PC-3 (cell line): ENCODE measurements around the gene C5orf47. TPM values are rescaled to one million over a fixed set of nuclear protein-coding genes. Genes with fewer than 3 reads are reported as not detected.

Experiments used
- ATAC-seq: fragments of 200-7000 bp; cut with Tn5 transposase; 2 replicates; pipeline ENCODE4 v1.9.1; 2020; ENCODE audit warnings: mild to moderate bottlenecking, moderate library complexity
- BruUV-seq: library from RNA; stranded (reverse); fragments of 400-500 nt; replicated peaks from 2 replicates; lab custom pipeline; 2021; lab: Mats Ljungman, UMichigan
- CTCF ChIA-PET: fragments of 300-600 bp; sonication (Branson Sonifier 250); formaldehyde crosslinking; loops from one replicate; lab custom pipeline; 2022; ENCODE audit warnings: antibody characterized with exemption; lab: Charles Lee
- POLR2A ChIA-PET: fragments of 300-600 bp; sonication (Branson Sonifier 250); formaldehyde crosslinking; loops from one replicate; lab custom pipeline; 2022; ENCODE audit warnings: antibody characterized with exemption; ENCODE audit not compliant: unreplicated experiment; lab: Charles Lee
- DNase-seq: peaks from one replicate; pipeline ENCODE4 v3.0.0-alpha.2; 2015
- H2AFZ ChIP-seq: fragments of 300-600 bp; sonication (generic); 2 replicates; pipeline ENCODE4 v1.6.0; 2016; ENCODE audit warnings: antibody characterized with exemption, low read length
- H3F3A ChIP-seq: fragments of 300-600 bp; sonication (generic); one replicate; pipeline ENCODE4 v1.6.0; 2017; ENCODE audit warnings: antibody characterized with exemption, low read length, control low read depth, mild to moderate bottlenecking; ENCODE audit not compliant: unreplicated experiment
- H3K27ac ChIP-seq: fragments of 300-600 bp; sonication (generic); 2 replicates; pipeline ENCODE4 v1.5.1; 2016; ENCODE audit warnings: mild to moderate bottlenecking, low read length
- H3K27me3 ChIP-seq: fragments of 300-600 bp; sonication (generic); 2 replicates; pipeline ENCODE4 v1.6.1; 2016; ENCODE audit warnings: low read length, mixed read lengths
- H3K36me3 ChIP-seq: fragments of 300-600 bp; sonication (generic); 2 replicates; pipeline ENCODE4 v1.6.1; 2016; ENCODE audit warnings: low read depth, mixed run types, low read length, mixed read lengths
- H3K4me1 ChIP-seq: fragments of 300-600 bp; sonication (generic); 2 replicates; pipeline ENCODE4 v1.5.1; 2016; ENCODE audit warnings: low read length; ENCODE audit not compliant: insufficient read depth
- H3K4me2 ChIP-seq: fragments of 300-600 bp; sonication (generic); 2 replicates; pipeline ENCODE4 v1.6.0; 2016; ENCODE audit warnings: low read length
- H3K4me3 ChIP-seq: fragments of 300-600 bp; sonication (generic); 2 replicates; pipeline ENCODE4 v1.5.1; 2016; ENCODE audit warnings: mild to moderate bottlenecking, low read length, mixed read lengths
- H3K79me2 ChIP-seq: fragments of 300-600 bp; sonication (generic); 2 replicates; pipeline ENCODE4 v1.6.1; 2017; ENCODE audit warnings: low read length, mixed read lengths
- H3K9ac ChIP-seq: fragments of 300-600 bp; sonication (generic); 2 replicates; pipeline ENCODE4 v1.6.0; 2016; ENCODE audit warnings: mild to moderate bottlenecking, low read length
- H3K9me2 ChIP-seq: fragments of 300-600 bp; sonication (generic); replicated peaks from 2 replicates; pipeline ENCODE4 v1.6.1; 2016; ENCODE audit warnings: mixed run types, low read length, mixed read lengths
- H3K9me3 ChIP-seq: fragments of 300-600 bp; sonication (generic); 2 replicates; pipeline ENCODE4 v1.6.1; 2016; ENCODE audit warnings: low read length, mixed read lengths
- H4K20me1 ChIP-seq: fragments of 300-600 bp; sonication (generic); 2 replicates; pipeline ENCODE4 v1.6.1; 2016; ENCODE audit warnings: low read length, mixed read lengths
- CTCF ChIP-seq: fragments of 300-600 bp; sonication (generic); conservative IDR thresholded peaks from 2 replicates; pipeline ENCODE4 v1.5.1; 2017; ENCODE audit warnings: antibody characterized with exemption, low read depth, mild to moderate bottlenecking, low read length
- EZH2 ChIP-seq: fragments of 300-600 bp; sonication (generic); IDR thresholded peaks from one replicate; pipeline ENCODE4 v1.6.1; 2017; ENCODE audit warnings: antibody characterized with exemption, mild to moderate bottlenecking, low read length; ENCODE audit not compliant: unreplicated experiment
- EZH2phosphoT487 ChIP-seq: fragments of 300-600 bp; sonication (generic); IDR thresholded peaks from 2 replicates; pipeline ENCODE4 v1.6.1; 2018; ENCODE audit warnings: mild to moderate bottlenecking, antibody characterized with exemption, low read length, borderline replicate concordance
- intact Hi-C: fragments of 100-400 bp; cut with micrococcal nuclease; formaldehyde crosslinking; loops from 2 replicates; pipeline ENCODE4 v1.9.0; 2023
- total RNA-seq: library from RNA; depleted of rRNA; stranded (reverse); fragments of >200 nt; gene quantifications from 2 replicates; pipeline ENCODE4 v1.2.3, GENCODE V29; 2014

C5orf47 gene
- total RNA-seq, 1 experiment from 2014 or later = not detected

GRCh38 chr5:173964506-173964905, 24.5 kb upstream of the C5orf47 start:
- Histone ChIP-seq H3F3A (peaks cover 6% of the 10 kb centered on the region), H3K4me3 (no peak overlapping the region), H3K4me2 (no peak overlapping the region), H3K9me2 (no peaks in the 10 kb centered on the region), H3K9me3 (no peaks in the 10 kb centered on the region), H3K36me3 (no peaks in the 10 kb centered on the region), H3K27ac (no peak overlapping the region), H3K79me2 (no peaks in the 10 kb centered on the region), H2AFZ (no peak overlapping the region), H3K9ac (no peak overlapping the region), H3K27me3 (no peaks in the 10 kb centered on the region), H3K4me1 (peaks cover 29% of the 10 kb centered on the region), H4K20me1 (no peaks in the 10 kb centered on the region)
- POLR2A ChIA-PET = interaction anchor here (0.5 kb wide), 1 partner anchor 636 kb away, joined by 4 read pairs; no protein-coding TSS in a partner anchor
- no peak for DNase-seq
- intact Hi-C loops = no loop called here
- CTCF ChIA-PET = interaction anchor here (1.4 kb wide), 1 partner anchor 9 kb away, joined by 15 read pairs; no protein-coding TSS in a partner anchor
- no TSS peak for BruUV-seq
- ATAC-seq = no peak
- no peak for TF ChIP-seq CTCF

GRCh38 chr5:173967241-173967640, 21.7 kb upstream of the C5orf47 start:
- no peak overlapping the region for H3K4me2 ChIP-seq
- H3K27me3 ChIP-seq = no peaks in the 10 kb centered on the region
- H3K4me3 ChIP-seq = no peak overlapping the region
- no TSS peak for BruUV-seq
- no peaks in the 10 kb centered on the region for H4K20me1 ChIP-seq
- peaks cover 42% of the 10 kb centered on the region for H3K4me1 ChIP-seq
- no peak overlapping the region for H3K9ac ChIP-seq
- ChIA-PET CTCF (interaction anchor here (0.5 kb wide), 1 partner anchor 110 kb away, joined by 5 read pairs; no protein-coding TSS in a partner anchor), POLR2A (no interaction called here)
- no peaks in the 10 kb centered on the region for H3K9me3 ChIP-seq
- TF ChIP-seq EZH2 (no peak), EZH2phosphoT487 (no peak), CTCF (no peak)
- no peaks in the 10 kb centered on the region for H3K9me2 ChIP-seq
- no peaks in the 10 kb centered on the region for H3K79me2 ChIP-seq
- no peak overlapping the region for H2AFZ ChIP-seq
- intact Hi-C loops = no loop called here
- H3F3A ChIP-seq = peaks cover 6% of the 10 kb centered on the region
- DNase-seq = no peak
- no peak for ATAC-seq
- no peak overlapping the region for H3K27ac ChIP-seq
- no peaks in the 10 kb centered on the region for H3K36me3 ChIP-seq

- H3K9me3 ChIP-seq = no peaks in the 10 kb centered on the region
- no peak overlapping the region for H2AFZ ChIP-seq
- BruUV-seq = no TSS peak
- H4K20me1 ChIP-seq = no peaks in the 10 kb centered on the region
- no peak for TF ChIP-seq EZH2
- TF ChIP-seq EZH2phosphoT487 = no peak
- TF ChIP-seq CTCF = no peak
- POLR2A ChIA-PET = no interaction called here
- intact Hi-C loops = loop anchor here (2.0 kb wide), 1 partner anchor 143 kb away; no protein-coding TSS in a partner anchor
- CTCF ChIA-PET = no interaction called here
- H3K27me3 ChIP-seq = no peaks in the 10 kb centered on the region
- no peak overlapping the region for H3K9ac ChIP-seq
- H3K4me2 ChIP-seq = no peak overlapping the region
- H3K4me1 ChIP-seq = peaks cover 39% of the 10 kb centered on the region
- no peaks in the 10 kb centered on the region for H3F3A ChIP-seq
- no peak overlapping the region for H3K4me3 ChIP-seq
- ATAC-seq = no peak
- no peaks in the 10 kb centered on the region for H3K79me2 ChIP-seq
- H3K36me3 ChIP-seq = no peaks in the 10 kb centered on the region
- no peak for DNase-seq
- H3K9me2 ChIP-seq = no peaks in the 10 kb centered on the region
- no peak overlapping the region for H3K27ac ChIP-seq
These were observed 20.7 kb upstream of the C5orf47 start for GRCh38 chr5:173968154-173968797.
